GM21786 (cell line): ENCODE measurements around the gene LRRC37B.
A peak's percentile ranks its signal among the peaks of the same experiment; 100 is the strongest.
"Not testable (repeated sequence)": the region's sequence is repeated elsewhere in the genome, so short reads cannot be mapped to it uniquely, and the experiment has no call there.

Experiments
- ATAC-seq: cut with Tn5 transposase; IDR thresholded peaks from one replicate; pipeline ENCODE4 v1.9.1; 2021; ENCODE audit not compliant: unreplicated experiment

The LRRC37B gene

DNA sequence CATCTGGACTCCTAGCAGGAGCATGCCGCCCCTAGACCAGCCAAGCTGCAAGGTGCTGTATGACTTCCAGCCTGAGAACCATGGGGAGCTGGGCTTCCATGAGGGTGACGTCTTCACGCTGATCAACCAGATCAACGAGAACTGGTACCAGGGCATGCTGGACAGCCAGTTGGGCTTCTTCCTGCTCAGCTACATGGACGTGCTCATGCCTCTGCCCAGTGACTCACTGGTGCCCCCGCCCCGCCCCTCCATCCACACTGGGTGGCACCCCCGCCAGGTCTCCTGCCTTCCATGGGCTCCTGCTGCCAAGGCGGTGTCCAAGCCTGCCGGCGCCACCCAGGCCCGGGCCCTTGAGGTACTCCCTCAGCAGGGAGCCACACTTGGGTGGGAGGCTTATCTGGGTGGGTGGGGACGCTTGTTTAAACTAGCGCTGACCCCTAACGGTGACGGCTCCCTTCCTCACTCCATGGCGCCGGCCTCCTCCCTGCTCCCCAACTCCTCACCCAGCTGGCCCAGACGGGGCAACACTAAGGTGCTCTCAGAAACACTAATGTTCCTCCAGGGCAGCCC, 34.2 kb downstream of the LRRC37B start:
- ATAC-seq: not testable (repeated sequence)

DNA sequence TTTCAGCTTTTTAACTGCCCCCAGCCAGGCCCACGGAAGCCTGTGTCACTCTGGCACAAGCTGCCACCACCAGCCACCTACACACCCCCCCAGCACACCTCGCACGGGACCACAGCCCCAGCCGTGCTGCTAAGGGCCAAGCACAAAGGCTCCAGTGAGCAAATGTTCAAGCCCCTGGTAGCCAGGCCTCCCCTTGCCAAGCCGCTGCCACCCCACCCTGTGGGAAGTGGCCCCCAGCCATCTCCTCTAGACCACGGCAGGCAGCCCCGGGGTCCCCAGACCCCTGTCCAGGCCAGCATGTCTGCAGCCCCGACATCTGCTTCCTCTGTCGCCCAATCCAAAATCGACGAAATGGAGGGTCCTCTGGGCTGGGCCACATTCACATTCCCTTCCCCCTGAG, 35.1 kb downstream of the LRRC37B start:
- ATAC-seq: not testable (repeated sequence)

DNA sequence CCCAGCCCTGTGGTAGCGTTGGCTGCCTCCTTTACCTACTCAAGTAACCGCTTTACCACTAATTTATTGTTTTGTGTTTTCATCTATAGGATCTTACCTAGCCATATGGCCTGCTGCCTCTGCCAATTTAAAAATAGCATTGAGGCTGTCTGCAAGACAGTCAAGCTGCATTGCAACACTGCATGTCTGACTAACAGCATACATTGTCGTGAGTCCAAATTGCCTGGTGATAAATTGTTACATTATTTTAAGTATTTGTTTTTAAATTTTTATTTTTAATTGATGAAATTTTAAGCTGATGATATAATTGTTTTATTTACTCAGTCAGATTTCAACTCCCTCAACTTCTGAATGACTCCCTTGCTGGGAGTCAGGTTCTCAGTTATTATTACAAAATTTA, 38.4 kb downstream of the LRRC37B start:
- ATAC-seq: not testable (repeated sequence)

DNA sequence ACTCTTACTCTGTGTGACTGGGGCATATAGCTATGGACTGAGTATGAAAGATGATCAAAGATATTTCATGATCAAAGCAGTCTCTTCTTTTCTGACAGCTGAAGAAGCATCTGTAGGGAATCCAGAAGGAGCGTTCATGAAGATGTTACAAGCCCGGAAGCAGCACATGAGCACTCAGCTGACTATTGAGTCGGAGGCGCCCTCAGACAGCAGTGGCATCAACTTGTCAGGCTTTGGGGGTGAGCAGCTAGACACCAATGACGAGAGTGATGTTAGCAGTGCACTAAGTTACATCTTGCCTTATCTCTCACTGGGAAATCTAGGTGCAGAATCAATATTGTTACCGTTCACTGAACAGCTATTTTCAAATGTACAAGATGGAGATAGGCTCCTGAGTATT, 40.5 kb downstream of the LRRC37B start:
- ATAC-seq: not testable (repeated sequence)

DNA sequence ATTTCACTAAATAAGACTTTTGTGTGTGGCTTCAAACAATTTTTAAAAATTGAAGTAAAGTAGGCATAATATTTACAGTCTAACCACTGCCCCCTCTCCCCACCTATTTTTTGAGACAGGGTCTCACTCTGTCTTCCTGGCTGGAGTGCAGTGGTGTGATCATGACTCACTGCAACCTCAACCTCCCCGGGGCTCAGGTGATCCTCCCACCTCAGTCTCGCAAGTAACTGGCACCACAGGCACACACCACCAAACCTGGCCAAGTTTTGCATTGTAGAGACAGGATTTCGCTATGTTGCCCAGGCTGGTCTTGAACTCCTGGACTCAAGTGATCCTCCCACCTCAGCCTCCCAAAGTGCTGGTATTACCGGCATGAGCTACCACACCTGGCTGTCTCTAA, 47.8 kb downstream of the LRRC37B start:
- ATAC-seq: not testable (repeated sequence)

DNA sequence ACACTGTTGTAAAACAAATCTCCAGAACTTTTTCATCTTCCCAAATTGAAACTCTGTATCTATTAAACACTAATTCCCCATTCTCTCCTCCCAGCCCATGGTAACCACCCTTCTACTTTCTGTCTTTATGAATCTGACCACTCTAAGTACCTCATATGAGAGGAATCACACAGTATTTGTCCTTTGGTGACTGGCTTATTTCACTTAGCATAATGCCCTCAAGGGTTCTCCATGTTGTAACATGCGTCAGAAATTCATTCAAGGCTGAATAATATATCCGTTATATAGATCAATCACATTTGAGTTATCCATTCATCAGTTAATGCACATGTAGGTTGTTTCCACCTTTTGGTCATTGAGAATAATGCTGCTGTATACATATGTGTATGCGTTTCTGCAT, 48.2 kb downstream of the LRRC37B start:
- not testable (repeated sequence) for ATAC-seq

DNA sequence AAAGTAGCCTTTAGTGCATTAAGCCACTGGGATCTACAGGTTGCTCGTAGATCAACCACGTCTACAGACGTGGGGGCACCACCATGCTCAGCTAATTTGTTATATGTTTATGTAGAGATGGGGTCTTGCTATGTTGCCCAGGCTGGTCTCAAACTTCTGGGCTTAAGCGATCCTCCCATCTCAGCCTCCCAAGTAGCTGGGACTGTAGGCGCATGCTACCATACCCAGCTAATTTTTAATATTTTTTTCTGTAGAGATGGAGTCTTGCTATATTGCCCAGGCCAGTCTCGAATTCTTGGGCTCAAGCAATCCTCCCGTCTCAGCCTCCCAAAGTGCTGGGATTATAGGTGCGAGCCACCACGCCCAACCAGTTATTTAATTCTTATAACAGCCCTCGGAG, 49.3 kb downstream of the LRRC37B start:
- ATAC-seq: not testable (repeated sequence)

DNA sequence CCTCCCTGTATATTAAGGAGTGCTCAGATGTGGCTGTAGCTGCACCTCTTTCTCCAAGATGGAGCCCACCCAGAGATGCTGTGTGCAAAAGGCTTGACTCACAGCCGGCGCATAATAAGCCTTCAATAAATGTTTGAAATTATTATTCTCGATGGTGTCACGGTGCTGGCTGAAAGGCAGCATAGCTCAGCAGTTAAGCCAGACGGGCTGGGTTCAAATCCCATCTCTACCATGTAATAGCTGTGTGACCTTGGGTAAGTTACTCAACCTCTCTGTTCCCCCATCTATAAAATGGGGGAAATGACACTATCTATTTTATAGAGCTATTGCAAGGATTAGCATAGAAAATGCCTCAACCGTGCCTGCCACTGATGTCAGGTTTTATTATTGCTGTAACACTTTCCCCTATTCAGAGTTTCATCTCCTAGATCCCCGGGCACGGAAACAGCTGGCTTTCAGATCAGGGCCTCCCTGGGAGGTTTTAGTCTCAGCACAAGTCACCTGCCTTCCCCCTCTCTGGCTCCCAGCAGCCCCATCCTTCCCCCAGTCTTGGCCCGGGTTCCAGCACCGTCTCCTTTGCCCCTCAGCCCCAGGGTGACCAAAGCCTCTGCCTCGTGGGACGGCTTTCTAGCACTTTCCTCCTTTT, 50.4 kb downstream of the LRRC37B start:
- not testable (repeated sequence) for ATAC-seq

DNA sequence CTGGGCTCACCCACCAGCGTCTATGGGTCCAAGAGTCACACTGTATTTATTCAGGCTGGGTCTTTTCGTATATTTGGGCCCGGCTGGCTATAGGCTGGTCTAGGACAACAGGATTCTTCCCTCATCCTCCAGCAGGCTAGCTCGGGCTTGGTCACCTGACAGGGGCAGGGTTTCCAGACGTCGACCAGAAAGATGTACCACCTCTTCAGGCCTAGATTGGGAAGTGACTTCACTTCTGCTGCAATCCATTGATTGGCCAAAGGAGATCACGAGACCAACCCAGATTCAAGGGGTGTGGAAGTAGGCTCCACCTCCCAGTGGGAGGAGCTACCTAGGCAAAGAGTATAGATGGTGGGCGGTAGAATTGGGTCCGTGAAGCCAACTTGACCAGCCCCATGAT, 53.5 kb downstream of the LRRC37B start:
- not testable (repeated sequence) for ATAC-seq

DNA sequence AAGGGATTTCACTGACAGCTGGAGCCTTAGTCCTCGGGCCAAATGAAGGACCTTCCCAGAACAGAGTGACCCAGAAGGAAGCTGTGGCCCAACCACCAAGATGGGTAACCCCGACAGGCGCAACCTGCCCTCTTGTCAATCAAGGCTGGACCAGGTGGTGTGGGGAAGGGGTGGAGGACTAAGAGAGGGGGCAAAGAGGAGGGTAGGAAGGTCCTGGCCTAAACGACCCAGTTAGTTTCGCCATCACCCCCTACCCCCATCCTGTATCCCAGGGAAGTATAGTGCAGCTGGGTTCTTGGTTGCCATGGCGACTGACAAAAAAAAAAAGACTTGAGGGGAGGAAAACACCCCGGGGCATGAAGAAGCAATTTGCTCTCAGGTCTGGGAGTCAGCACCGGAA, 54.7 kb downstream of the LRRC37B start:
- ATAC-seq: not testable (repeated sequence)

DNA sequence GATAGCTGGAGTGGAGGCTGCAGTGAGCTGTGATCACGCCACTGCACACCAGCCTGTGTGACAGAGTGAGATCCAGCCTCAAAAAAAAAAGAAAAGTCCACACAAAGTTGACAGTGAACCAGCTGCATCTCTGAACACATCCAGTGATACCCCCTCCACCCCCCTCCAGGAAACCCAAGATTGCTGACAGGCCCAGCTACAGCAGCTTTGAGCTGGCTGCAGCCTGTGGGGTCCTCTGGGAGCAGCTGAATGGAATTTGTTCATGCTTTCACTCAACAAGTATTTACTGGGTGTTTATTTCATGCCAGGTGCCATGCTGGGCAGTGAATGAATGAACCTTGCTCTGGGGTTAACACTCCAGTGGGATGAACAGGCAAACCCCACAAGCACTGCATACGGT, 56.9 kb downstream of the LRRC37B start:
- ATAC-seq: not testable (repeated sequence)

DNA sequence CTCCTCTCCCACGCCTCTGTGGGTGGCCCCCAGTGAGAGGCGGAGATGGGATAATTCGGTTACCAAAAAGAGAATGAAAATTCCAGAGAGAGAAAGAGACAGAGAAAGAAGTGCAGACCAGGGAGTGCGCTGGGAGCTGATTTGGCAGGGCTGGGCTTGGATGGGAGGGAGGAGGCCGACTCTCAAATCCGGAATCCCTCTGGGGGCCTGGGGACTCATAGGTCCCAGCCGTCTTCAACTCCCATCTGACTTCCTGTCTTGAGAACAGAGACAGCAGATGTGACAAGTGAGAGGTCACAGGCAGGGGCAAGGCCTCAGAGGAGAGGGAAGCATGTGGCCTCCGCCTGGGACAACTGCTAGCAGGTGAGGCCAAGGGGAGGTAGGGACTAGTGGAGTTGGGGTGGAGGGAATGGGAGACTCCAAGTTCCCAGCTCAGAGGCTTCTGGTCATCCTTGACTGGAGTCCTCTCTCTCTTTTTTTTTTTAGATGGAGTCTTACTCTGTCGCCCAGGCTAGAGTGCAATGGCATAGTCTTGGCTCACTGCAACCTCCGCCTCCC, 59.0 kb downstream of the LRRC37B start:
- not testable (repeated sequence) for ATAC-seq

DNA sequence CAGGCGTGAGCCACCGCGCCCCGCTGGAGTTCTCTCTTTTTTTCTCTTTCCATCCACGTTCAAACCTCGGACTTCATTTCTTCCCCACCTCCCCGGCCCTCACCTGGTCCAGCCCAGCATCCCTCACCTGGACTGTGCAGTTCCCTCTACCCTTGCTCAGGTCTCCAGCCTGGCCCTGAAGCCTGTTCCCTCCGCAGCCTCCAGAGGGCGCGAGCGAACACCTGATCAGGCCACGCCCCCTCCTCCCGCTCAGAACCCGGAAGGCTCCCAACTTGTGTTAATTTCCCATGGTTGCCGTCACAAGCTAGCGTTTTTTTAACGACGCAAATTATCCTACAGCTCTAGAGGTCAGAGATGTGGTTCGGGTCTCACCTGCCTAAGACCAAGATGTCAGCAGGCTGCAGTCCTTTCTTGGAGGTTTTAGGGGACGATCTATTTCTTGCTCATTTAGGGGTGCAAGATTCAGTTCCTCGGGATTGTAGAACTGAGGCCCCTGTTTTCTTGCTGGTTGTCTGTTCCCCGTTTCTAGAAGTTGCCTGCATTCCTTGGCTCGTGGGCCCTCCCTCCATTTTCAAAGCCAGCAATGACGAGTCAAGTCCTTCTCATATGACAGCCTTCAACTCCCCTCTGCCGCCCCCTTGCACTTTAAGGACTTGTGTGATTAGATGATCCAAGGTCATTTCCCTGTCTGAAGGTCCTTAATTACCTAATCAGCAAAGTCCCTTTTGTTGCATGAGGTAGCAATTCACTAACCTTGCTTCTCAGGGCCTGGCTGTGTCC, 59.9 kb downstream of the LRRC37B start:
- not testable (repeated sequence) for ATAC-seq

DNA sequence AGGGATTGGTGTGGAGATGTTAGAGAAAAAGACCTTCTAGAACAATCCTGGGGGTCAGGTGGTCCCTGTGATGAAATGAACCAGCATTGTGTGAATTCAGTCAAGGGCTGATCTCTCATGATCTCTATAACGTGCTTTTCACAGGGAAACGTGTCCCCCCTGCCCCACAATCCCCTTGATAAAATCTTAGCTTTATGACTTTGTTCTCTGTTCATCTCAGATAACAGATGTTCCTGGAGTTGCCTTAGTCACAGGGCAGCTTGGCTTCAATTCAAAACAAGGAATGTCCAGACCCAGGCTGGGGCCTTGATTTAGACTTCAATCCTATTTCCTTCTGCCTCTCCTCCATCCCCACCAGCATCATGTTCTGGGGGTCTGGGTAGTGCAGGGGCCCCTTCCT, 61.9 kb downstream of the LRRC37B start:
- not testable (repeated sequence) for ATAC-seq

DNA sequence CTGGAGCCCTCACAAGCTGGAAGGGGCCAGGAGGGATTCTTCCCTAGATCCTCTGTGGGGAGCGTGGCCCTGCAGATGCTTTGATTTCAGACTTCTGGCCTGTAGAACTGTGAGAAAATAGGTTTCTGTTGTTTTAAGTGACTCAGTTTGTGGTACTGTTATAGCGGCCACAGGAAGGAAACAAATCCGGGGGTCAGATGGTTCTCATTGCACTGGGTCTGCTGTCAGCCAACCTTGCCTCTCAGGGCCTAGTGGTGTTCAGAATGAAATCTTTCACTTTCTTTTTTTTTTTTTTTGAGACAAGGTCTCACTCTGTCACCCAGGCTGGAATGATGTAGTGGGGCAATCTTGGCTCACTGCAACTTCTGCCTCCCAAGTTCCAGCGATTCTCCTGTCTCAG, 64.8 kb downstream of the LRRC37B start:
- peak; percentile 81 for ATAC-seq

DNA sequence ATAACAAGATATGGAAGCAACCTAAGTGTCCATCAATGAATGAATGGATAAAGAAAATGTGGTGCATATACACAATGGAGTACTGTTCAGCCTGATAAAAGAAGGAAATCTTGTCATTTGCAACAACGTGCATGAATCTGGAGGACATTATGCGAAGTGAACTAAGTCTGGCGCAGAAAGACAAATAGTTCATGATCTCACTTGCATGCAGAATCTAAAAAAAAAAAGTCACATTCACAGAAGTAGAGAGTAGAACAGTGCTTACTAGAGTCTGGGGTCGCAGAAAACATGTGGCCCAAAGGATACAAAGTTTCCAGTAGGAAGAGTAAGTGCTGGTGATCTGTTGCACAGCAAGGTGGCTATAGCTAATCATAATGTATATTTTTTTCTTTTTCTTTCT, 65.9 kb downstream of the LRRC37B start:
- not testable (repeated sequence) for ATAC-seq

DNA sequence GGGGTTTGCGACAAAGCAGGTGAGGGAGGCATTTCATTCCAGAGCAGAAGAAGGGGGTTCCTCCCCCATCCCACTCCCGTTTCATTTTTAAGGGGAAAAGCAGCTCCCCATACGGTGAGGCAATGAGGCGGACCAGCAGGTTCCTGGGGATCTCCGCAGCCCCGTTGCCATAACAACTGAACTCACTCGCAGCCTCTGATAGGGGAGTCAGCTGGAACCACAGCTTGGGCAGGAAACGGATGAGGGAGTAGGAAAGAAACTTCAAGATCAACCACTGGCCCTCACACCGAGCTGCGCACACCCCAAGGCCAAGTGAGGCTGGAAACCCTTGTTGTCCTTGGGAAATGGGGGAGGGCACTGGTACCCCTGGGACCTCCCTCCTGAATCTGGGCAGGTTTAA, 72.6 kb downstream of the LRRC37B start:
- peak; percentile 82 for ATAC-seq

DNA sequence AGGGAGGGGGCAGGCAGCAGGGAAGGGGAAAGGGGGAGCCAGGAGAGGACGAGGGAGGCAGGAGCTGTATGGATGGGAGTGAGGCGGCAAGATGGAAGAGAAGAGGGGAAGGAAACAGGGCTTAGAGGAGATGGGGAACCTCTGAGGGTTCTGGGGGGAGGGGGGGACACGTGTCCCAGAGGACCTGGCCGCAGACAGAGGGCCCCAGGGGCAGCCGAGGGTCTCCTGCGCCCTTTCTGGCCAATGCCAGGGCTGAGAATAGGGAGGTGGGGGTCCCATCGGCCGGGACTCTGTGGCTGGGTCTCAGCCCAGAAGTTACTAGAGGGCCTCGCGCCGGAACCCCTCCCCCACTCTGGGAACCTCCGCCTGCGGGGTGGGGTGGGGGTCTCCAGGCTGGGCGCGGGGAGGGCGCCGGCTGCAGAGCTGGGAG, 76.4 kb downstream of the LRRC37B start:
- ATAC-seq: not testable (repeated sequence)

DNA sequence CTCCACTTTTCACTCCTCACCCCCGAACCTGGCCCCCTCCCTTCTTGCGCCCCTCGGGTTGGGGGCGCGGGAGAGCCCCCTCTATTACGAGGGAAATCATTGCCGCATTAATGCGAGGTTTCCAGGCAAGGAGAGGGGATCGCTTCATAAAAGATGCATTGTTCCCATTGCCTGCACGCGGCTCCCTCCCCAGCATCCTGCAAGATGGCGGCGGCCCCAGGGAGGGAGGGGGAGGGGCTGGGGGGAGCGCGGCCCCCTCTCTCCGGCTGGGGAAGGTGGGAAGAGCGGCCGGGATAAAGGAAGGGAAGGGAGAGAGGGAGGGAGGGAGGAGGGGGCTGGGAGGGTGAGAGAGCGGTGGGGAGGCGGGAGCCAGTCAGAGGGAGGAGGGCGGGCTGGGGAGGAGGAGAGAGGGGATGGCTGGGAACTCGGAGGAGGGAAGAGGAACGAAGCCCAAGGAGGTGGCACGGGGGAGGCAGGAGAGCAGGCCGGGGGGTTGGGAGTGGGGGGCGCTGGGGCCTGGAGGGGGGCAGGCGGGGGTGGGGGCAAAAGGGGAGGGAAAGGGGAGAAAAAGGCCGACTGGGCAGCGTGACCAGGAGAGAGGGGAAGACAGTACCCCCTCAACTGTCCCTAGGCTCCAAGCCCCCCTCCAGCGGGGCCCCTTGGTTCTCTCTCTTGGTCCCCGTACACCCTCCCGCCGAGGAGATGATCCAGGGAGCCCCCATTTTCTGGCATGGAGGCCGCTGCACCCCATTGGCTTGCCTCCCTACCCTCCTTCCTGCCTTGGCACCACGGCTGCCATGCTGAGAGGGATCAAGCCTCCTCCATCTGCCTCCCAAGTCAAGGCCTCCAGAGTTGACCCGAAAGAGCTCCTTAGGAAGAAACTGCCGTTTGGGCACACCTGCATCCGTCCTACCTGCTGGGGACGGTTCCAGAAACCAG, 77.1 kb downstream of the LRRC37B start:
- ATAC-seq: not testable (repeated sequence)
